GM12878 (cell line): Measurements from ENCODE around the gene ADGRB2. TPM values are rescaled to one million over a fixed set of nuclear protein-coding genes. Genes with fewer than 3 reads are reported as not detected.

Experiments used
- ATAC-seq: fragments of 200-7000 bp; cut with Tn5 transposase; 3 replicates; pipeline ENCODE4 v1.9.1; 2020; ENCODE audit warnings: mild to moderate bottlenecking, moderate library complexity
- BruUV-seq: library from RNA; stranded (reverse); fragments of 400-500 nt; replicated peaks from 2 replicates; lab custom pipeline; 2021; lab: Mats Ljungman, UMichigan
- CTCF ChIA-PET: fragments of 300-600 bp; sonication (Branson Sonifier 250); formaldehyde crosslinking; extraction: SDS; loops from one replicate; lab custom pipeline; 2021; ENCODE audit warnings: inconsistent platforms; lab: Yijun Ruan, JAX
- POLR2A ChIA-PET: fragments of 350-600 bp; formaldehyde crosslinking; extraction: SDS; loops from one replicate; lab custom pipeline; 2021; ENCODE audit warnings: inconsistent platforms; lab: Charles Lee
- RAD21 ChIA-PET: fragments of 300-600 bp; sonication (Branson Sonifier 250); formaldehyde crosslinking; loops from one replicate; lab custom pipeline; 2023; ENCODE audit warnings: antibody characterized with exemption; ENCODE audit not compliant: unreplicated experiment; lab: Charles Lee
- SMC1A ChIA-PET: fragments of 300-600 bp; sonication (Branson Sonifier 250); formaldehyde crosslinking; loops from one replicate; lab custom pipeline; 2023; ENCODE audit not compliant: unreplicated experiment, uncharacterized antibody; lab: Charles Lee
- DNase-seq: peaks from one replicate; pipeline ENCODE4 v3.0.0-alpha.2; 2011; ENCODE audit warnings: low read depth, low spot score
- FAIRE-seq: peaks from 3 replicates; lab custom pipeline; 2011; peaks lifted over from hg19 to GRCh38; lab: Jason Lieb, UNC
- H2AFZ ChIP-seq: 2 replicates; pipeline ENCODE4 v1.6.0; 2011; ENCODE audit warnings: low read depth, low read length, control low read depth; ENCODE audit not compliant: control insufficient read depth
- H3K27ac ChIP-seq: 2 replicates; pipeline ENCODE4 v1.5.1; 2011; ENCODE audit warnings: control low read depth; ENCODE audit not compliant: control insufficient read depth, insufficient read depth
- H3K27me3 ChIP-seq, 2 experiments: replicated peaks in 1 of 2; 2 replicates each; pipeline versions ENCODE4 v1.6.0 to v1.6.1; 2011; ENCODE audit warnings: low read length in 1 of 2; ENCODE audit not compliant: control insufficient read depth in 2 of 2, insufficient read depth in 2 of 2
- H3K36me3 ChIP-seq, 2 experiments: 2 replicates each; pipeline ENCODE4 v1.5.1; 2011; ENCODE audit warnings: low read length in 1 of 2; ENCODE audit not compliant: control insufficient read depth in 2 of 2, insufficient read depth in 2 of 2
- H3K4me1 ChIP-seq: 2 replicates; pipeline ENCODE4 v1.6.1; 2011; ENCODE audit warnings: mild to moderate bottlenecking, low read length, moderate library complexity, mixed read lengths; ENCODE audit not compliant: control insufficient read depth, insufficient read depth
- H3K4me2 ChIP-seq: 2 replicates; pipeline ENCODE4 v1.6.0; 2011; ENCODE audit warnings: control low read depth; ENCODE audit not compliant: control insufficient read depth, insufficient read depth
- H3K4me3 ChIP-seq: fragments of 200-600 bp; sonication (generic); 2 replicates; pipeline ENCODE4 v1.5.1; 2016
- H3K79me2 ChIP-seq: 2 replicates; pipeline ENCODE4 v1.6.0; 2011; ENCODE audit warnings: low read length; ENCODE audit not compliant: control insufficient read depth, insufficient read depth
- H3K9ac ChIP-seq: 2 replicates; pipeline ENCODE4 v1.8.0; 2011; ENCODE audit warnings: low read length, control low read depth, mixed read lengths; ENCODE audit not compliant: control insufficient read depth, insufficient read depth
- H3K9me3 ChIP-seq: replicated peaks from 3 replicates; pipeline ENCODE4 v1.5.1; 2011; ENCODE audit warnings: mild to moderate bottlenecking, low read length; ENCODE audit not compliant: control insufficient read depth, insufficient read depth
- H4K20me1 ChIP-seq: 2 replicates; pipeline ENCODE4 v1.6.0; 2011; ENCODE audit not compliant: control insufficient read depth, insufficient read depth
- ASH2L ChIP-seq: fragments of 300-600, 200-600 bp; sonication (generic); IDR thresholded peaks from 2 replicates; pipeline ENCODE4 v1.6.1; 2017; ENCODE audit warnings: low read depth, mild to moderate bottlenecking, borderline replicate concordance
- BACH1 ChIP-seq: fragments of 450-650 bp; IDR thresholded peaks from 2 replicates; pipeline ENCODE4 v1.6.1; 2017; ENCODE audit warnings: mild to moderate bottlenecking, borderline replicate concordance
- BCL3 ChIP-seq: IDR thresholded peaks from 2 replicates; pipeline ENCODE4 v1.6.1; 2011; ENCODE audit warnings: borderline replicate concordance, low read depth, mild to moderate bottlenecking, moderate library complexity, low read length; ENCODE audit not compliant: insufficient read depth, poor library complexity, severe bottlenecking
- IRF5 ChIP-seq: fragments of 450-650 bp; IDR thresholded peaks from 2 replicates; pipeline ENCODE4 v1.6.1; 2017; ENCODE audit warnings: borderline replicate concordance
- MTA3 ChIP-seq: IDR thresholded peaks from 2 replicates; pipeline ENCODE4 v1.6.1; 2012; ENCODE audit warnings: low read length, inconsistent platforms, borderline replicate concordance
- MXI1 ChIP-seq: fragments of 150-350 bp; IDR thresholded peaks from 2 replicates; pipeline ENCODE4 v1.6.1; 2011; ENCODE audit warnings: low read depth, mild to moderate bottlenecking, inconsistent platforms, low read length, improper control_type of control experiment
- NBN ChIP-seq: fragments of 450-650 bp; IDR thresholded peaks from 2 replicates; pipeline ENCODE4 v1.6.1; 2016
- NR2C1 ChIP-seq: fragments of 450-650 bp; IDR thresholded peaks from 2 replicates; pipeline ENCODE4 v1.6.1; 2017; ENCODE audit warnings: antibody characterized with exemption, mild to moderate bottlenecking, moderate library complexity
- NR2C2 ChIP-seq: IDR thresholded peaks from 2 replicates; pipeline ENCODE4 v1.6.1; 2011; ENCODE audit warnings: borderline replicate concordance, low read depth; ENCODE audit not compliant: control insufficient read depth, insufficient read length
- RAD21 ChIP-seq: IDR thresholded peaks from 2 replicates; pipeline ENCODE4 v1.6.1; 2011; ENCODE audit warnings: mild to moderate bottlenecking, low read depth, low read length, moderate library complexity; ENCODE audit not compliant: insufficient read depth
- RAD51 ChIP-seq: fragments of 450-650 bp; IDR thresholded peaks from 2 replicates; pipeline ENCODE4 v1.6.1; 2016; ENCODE audit warnings: moderate library complexity, mild to moderate bottlenecking, inconsistent platforms
- SRF ChIP-seq, 2 experiments: IDR thresholded peaks; 2 replicates each; pipeline ENCODE4 v1.6.1; 2011; ENCODE audit warnings: low read depth in 2 of 2, low read length in 2 of 2, mild to moderate bottlenecking in 1 of 2, moderate library complexity in 1 of 2
- TCF12 ChIP-seq: IDR thresholded peaks from 2 replicates; pipeline ENCODE4 v1.6.1; 2011; ENCODE audit warnings: low read depth, mild to moderate bottlenecking, low read length
- ZBED1 ChIP-seq: IDR thresholded peaks from 2 replicates; pipeline ENCODE4 v1.6.1; 2016; ENCODE audit warnings: borderline replicate concordance
- ZSCAN29 ChIP-seq: fragments of 450-650 bp; IDR thresholded peaks from 2 replicates; pipeline ENCODE4 v1.6.1; 2017; ENCODE audit warnings: mild to moderate bottlenecking, moderate library complexity
- WGBS: methylation state at CpG from one replicate; pipeline ENCODE4 v1.1.6; 2016; ENCODE audit warnings: low lambda C conversion rate; ENCODE audit not compliant: insufficient replicate concordance, insufficient coverage; ENCODE audit errors: missing lambda C conversion rate; 5-methylcytosine and 5-hydroxymethylcytosine counted together
- in situ Hi-C: fragments of 300-500 bp; cut with MboI; formaldehyde crosslinking; loops from 9 replicates; pipeline ENCODE4 v1.14.3; 2018; ENCODE audit warnings: mixed read lengths
- intact Hi-C: fragments of 100-400 bp; cut with micrococcal nuclease; formaldehyde crosslinking; loops from one replicate; pipeline ENCODE4 v1.14.2; 2022; ENCODE audit not compliant: unreplicated experiment
- polyA plus RNA-seq, 11 experiments: library from polyadenylated mRNA; depleted of rRNA in 4 of 11; unstranded in 6 of 11; stranded (reverse) in 5 of 11; fragments of >200 nt; fragmentation: Nextera tagmentation in 4 of 11; fragmentation: Illumina TruSeq in 1 of 11; extraction: Ambion mirVana in 4 of 11; extraction: Trizol in 1 of 11; gene quantifications; 1 replicate in 1 of 11; 2 replicates in 10 of 11; pipeline versions ENCODE4 v1.2.1 to v1.2.3, GENCODE V29; 2011 to 2016; ENCODE audit warnings: inconsistent platforms in 2 of 11, missing spikeins in 2 of 11, low read depth in 1 of 11
- total RNA-seq, 4 experiments: library from RNA; depleted of rRNA in 3 of 4; stranded (reverse); fragments of >200 nt in 3 of 4; fragmentation: Illumina TruSeq in 1 of 4; extraction: Trizol in 1 of 4; gene quantifications; 2 replicates each; pipeline versions ENCODE4 v1.2.1 to v1.2.3, GENCODE V29; 2013 to 2021

ADGRB2 gene
- total and polyA plus RNA-seq, 10 of the 15 experiments (the other 5 are each of a cell fraction or from before 2014, with no cell fraction given), result 0.11 to 0.33 (median 0.18) TPM; not detected in 4

GRCh38 chr1:31679676-31680230 is 84.4 kb downstream of the ADGRB2 start:
- intact Hi-C loops, result no loop called here

GRCh38 chr1:31679091-31679490 is 85.0 kb downstream of the ADGRB2 start:
- RAD21 ChIA-PET, result interaction anchor here (0.9 kb wide), 1 partner anchor 25 kb away, joined by 3 read pairs; no protein-coding TSS in a partner anchor
- WGBS, result 0% methylated on average over 2 of the region's 2 CpGs
- TF ChIP-seq ZSCAN29 (no peak), SRF (IDR thresholded peaks at IDR 0.05; ENCODE audit: low read depth in 2 of 2, low read length in 2 of 2) (no peak), NBN (no peak), TCF12 (no peak), IRF5 (no peak), MTA3 (no peak), MXI1 (no peak), ZBED1 (no peak), BACH1 (no peak), NR2C1 (no peak), BCL3 (no peak), NR2C2 (no peak), RAD51 (no peak), ASH2L (no peak)

More at GRCh38 chr1:31679676-31680230, 84.4 kb downstream of the ADGRB2 start:
- ChIA-PET CTCF (interaction anchor here (0.6 to 2.8 kb wide), 4 partner anchors 36 to 109 kb away, joined by 3 to 12 read pairs (median 8); no protein-coding TSS in a partner anchor), POLR2A (no interaction called here), RAD21 (interaction anchor here (1.5 kb wide), 1 partner anchor 25 kb away, joined by 4 read pairs; no protein-coding TSS in a partner anchor), SMC1A (interaction anchor here (1.0 to 1.2 kb wide), 2 partner anchors 25 to 29 kb away, joined by 3 to 4 read pairs; no protein-coding TSS in a partner anchor)
- no peaks in the 10 kb centered on the region for H3K79me2 ChIP-seq
- no peak overlapping the region for H3K4me3 ChIP-seq
- no peak for ATAC-seq
- no peak for DNase-seq
- H3K9ac ChIP-seq, result no peak overlapping the region
- H3K4me2 ChIP-seq, result no peak overlapping the region
- H3K36me3 ChIP-seq, result no peaks in the 10 kb centered on the region
- BruUV-seq, result no TSS peak
- 49% methylated on average over 23 of the region's 23 CpGs for WGBS
- no peaks in the 10 kb centered on the region for H4K20me1 ChIP-seq
- FAIRE-seq, result no peak
- in situ Hi-C loops, result no loop called here
- H2AFZ ChIP-seq, result no peak overlapping the region
- peaks cover under 1% of the 10 kb centered on the region in 2 experiments; a peak in 3 of 4 replicates for H3K27me3 ChIP-seq
- no peaks in the 10 kb centered on the region for H3K4me1 ChIP-seq
- TF ChIP-seq TCF12 (no peak), RAD21 (no peak)
- no peaks in the 10 kb centered on the region for H3K9me3 ChIP-seq
- no peak overlapping the region for H3K27ac ChIP-seq

More at GRCh38 chr1:31679091-31679490, 85.0 kb downstream of the ADGRB2 start:
- Histone ChIP-seq H3K4me1 (no peaks in the 10 kb centered on the region), H3K4me3 (no peak overlapping the region), H3K9me3 (no peaks in the 10 kb centered on the region), H4K20me1 (no peaks in the 10 kb centered on the region), H3K27me3 (peaks cover 0 to 1% of the 10 kb centered on the region in 2 experiments; a peak in 2 of 4 replicates), H3K9ac (no peak overlapping the region), H3K79me2 (no peaks in the 10 kb centered on the region), H2AFZ (no peak overlapping the region), H3K36me3 (no peaks in the 10 kb centered on the region), H3K27ac (no peak overlapping the region), H3K4me2 (no peak overlapping the region)
- FAIRE-seq, result no peak
- ATAC-seq, result no peak
- ChIA-PET CTCF (interaction anchor here (1.2 to 2.8 kb wide), 5 partner anchors 14 to 284 kb away, joined by 3 to 12 read pairs (median 4); no protein-coding TSS in a partner anchor), SMC1A (interaction anchor here (1.0 to 1.3 kb wide), 3 partner anchors 26 to 124 kb away, joined by 3 to 4 read pairs (median 3); no protein-coding TSS in a partner anchor), POLR2A (no interaction called here)
- no peak for DNase-seq
- in situ Hi-C loops, result no loop called here
- intact Hi-C loops, result no loop called here
- BruUV-seq, result no TSS peak
